GM12878 (cell line): Measurements from ENCODE around the gene GIPC3. TPM values are rescaled to one million over a fixed set of nuclear protein-coding genes. Genes with fewer than 3 reads are reported as not detected.
A peak's percentile ranks its signal among the peaks of the same experiment; 100 is the strongest.

ENCODE experiments used
- ASH2L ChIP-seq: fragments of 300-600, 200-600 bp; sonication (generic); IDR thresholded peaks from 2 replicates; pipeline ENCODE4 v1.6.1; 2017; ENCODE audit warnings: low read depth, mild to moderate bottlenecking, borderline replicate concordance
- BCLAF1 ChIP-seq: fragments of 450-650 bp; IDR thresholded peaks from 2 replicates; pipeline ENCODE4 v1.6.1; 2017; ENCODE audit warnings: antibody characterized with exemption, mild to moderate bottlenecking, moderate library complexity
- BHLHE40 ChIP-seq, 2 experiments: fragments of 450-650 bp in 1 of 2; IDR thresholded peaks; 2 replicates each; pipeline ENCODE4 v1.6.1; 2011 to 2017; ENCODE audit warnings: low read depth in 2 of 2, borderline replicate concordance in 1 of 2, improper control_type of control experiment in 1 of 2, low read length in 1 of 2, mild to moderate bottlenecking in 1 of 2
- CREM ChIP-seq: IDR thresholded peaks from 2 replicates; pipeline ENCODE4 v1.6.1; 2014; ENCODE audit warnings: antibody characterized with exemption, low read depth
- MYC ChIP-seq: IDR thresholded peaks from 2 replicates; pipeline ENCODE4 v1.6.1; 2011; ENCODE audit warnings: mild to moderate bottlenecking, low read length, moderate library complexity, inconsistent platforms; ENCODE audit not compliant: insufficient read depth, insufficient replicate concordance, insufficient read length, severe bottlenecking
- NFXL1 ChIP-seq: fragments of 450-650 bp; IDR thresholded peaks from 2 replicates; pipeline ENCODE4 v1.6.1; 2017; ENCODE audit warnings: antibody characterized with exemption, mild to moderate bottlenecking, borderline replicate concordance
- NKRF ChIP-seq: fragments of 450-650 bp; conservative IDR thresholded peaks from 2 replicates; pipeline ENCODE4 v1.6.1; 2017; ENCODE audit warnings: mild to moderate bottlenecking, moderate library complexity
- NR2F1 ChIP-seq: fragments of 450-650 bp; conservative IDR thresholded peaks from 2 replicates; pipeline ENCODE4 v1.6.1; 2017; ENCODE audit warnings: mild to moderate bottlenecking
- RUNX3 ChIP-seq: IDR thresholded peaks from 2 replicates; pipeline ENCODE4 v1.6.1; 2012; ENCODE audit warnings: low read length, inconsistent platforms
- TARDBP ChIP-seq: IDR thresholded peaks from 2 replicates; pipeline ENCODE4 v1.6.1; 2016; ENCODE audit warnings: borderline replicate concordance
- TBL1XR1 ChIP-seq: IDR thresholded peaks from 2 replicates; pipeline ENCODE4 v1.6.1; 2012; ENCODE audit warnings: low read depth, low read length, improper control_type of control experiment
- ZBED1 ChIP-seq: IDR thresholded peaks from 2 replicates; pipeline ENCODE4 v1.6.1; 2016; ENCODE audit warnings: borderline replicate concordance
- ZBTB33 ChIP-seq: fragments of 450-650 bp; IDR thresholded peaks from 2 replicates; pipeline ENCODE4 v1.6.1; 2017; ENCODE audit warnings: mild to moderate bottlenecking
- ZNF24 ChIP-seq: fragments of 450-650 bp; IDR thresholded peaks from 2 replicates; pipeline ENCODE4 v1.6.1; 2017; ENCODE audit warnings: antibody characterized with exemption, mild to moderate bottlenecking
- ZNF274 ChIP-seq: IDR thresholded peaks from one replicate; pipeline ENCODE4 v1.8.0; 2011; ENCODE audit not compliant: insufficient read length, insufficient read depth
- polyA plus RNA-seq, 11 experiments: library from polyadenylated mRNA; depleted of rRNA in 4 of 11; unstranded in 6 of 11; stranded (reverse) in 5 of 11; fragments of >200 nt; fragmentation: Nextera tagmentation in 4 of 11; fragmentation: Illumina TruSeq in 1 of 11; extraction: Ambion mirVana in 4 of 11; extraction: Trizol in 1 of 11; gene quantifications; 1 replicate in 1 of 11; 2 replicates in 10 of 11; pipeline versions ENCODE4 v1.2.1 to v1.2.3, GENCODE V29; 2011 to 2016; ENCODE audit warnings: inconsistent platforms in 2 of 11, missing spikeins in 2 of 11, low read depth in 1 of 11
- total RNA-seq, 4 experiments: library from RNA; depleted of rRNA in 3 of 4; stranded (reverse); fragments of >200 nt in 3 of 4; fragmentation: Illumina TruSeq in 1 of 4; extraction: Trizol in 1 of 4; gene quantifications; 2 replicates each; pipeline versions ENCODE4 v1.2.1 to v1.2.3, GENCODE V29; 2013 to 2021
- TF ChIP-seq, protein P1 (sequence below): IDR thresholded peaks from 2 replicates; pipeline ENCODE4 v1.6.1; 2012; ENCODE audit warnings: low read depth, low read length, improper control_type of control experiment
- TF ChIP-seq, protein P2 (sequence below): IDR thresholded peaks from 2 replicates; pipeline ENCODE4 v1.6.1; 2012; ENCODE audit warnings: improper control_type of control experiment, low read depth, low read length; ENCODE audit not compliant: insufficient replicate concordance

GIPC3 gene
- total and polyA plus RNA-seq, 10 of the 15 experiments (the other 5 are each of a cell fraction or from before 2014, with no cell fraction given) = not detected

- TF ChIP-seq NFXL1 (no peak), NR2F1 (no peak), ZBED1 (no peak), RUNX3 (no peak), ZNF24 (no peak), CREM (no peak), BCLAF1 (no peak), BHLHE40 (IDR thresholded peaks at IDR 0.05; ENCODE audit: borderline replicate concordance in 1 of 2, low read depth in 2 of 2, low read length in 1 of 2) (peak in 1 of 2 experiments; percentile 54; a peak in 3 of 4 replicates), TARDBP (no peak), MYC (no peak), ZBTB33 (no peak), NKRF (no peak), ASH2L (no peak), ZNF274 (no peak), TBL1XR1 (no peak)
- TF ChIP-seq, protein P1, sequence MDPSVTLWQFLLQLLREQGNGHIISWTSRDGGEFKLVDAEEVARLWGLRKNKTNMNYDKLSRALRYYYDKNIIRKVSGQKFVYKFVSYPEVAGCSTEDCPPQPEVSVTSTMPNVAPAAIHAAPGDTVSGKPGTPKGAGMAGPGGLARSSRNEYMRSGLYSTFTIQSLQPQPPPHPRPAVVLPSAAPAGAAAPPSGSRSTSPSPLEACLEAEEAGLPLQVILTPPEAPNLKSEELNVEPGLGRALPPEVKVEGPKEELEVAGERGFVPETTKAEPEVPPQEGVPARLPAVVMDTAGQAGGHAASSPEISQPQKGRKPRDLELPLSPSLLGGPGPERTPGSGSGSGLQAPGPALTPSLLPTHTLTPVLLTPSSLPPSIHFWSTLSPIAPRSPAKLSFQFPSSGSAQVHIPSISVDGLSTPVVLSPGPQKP = no peak
- TF ChIP-seq, protein P2, sequence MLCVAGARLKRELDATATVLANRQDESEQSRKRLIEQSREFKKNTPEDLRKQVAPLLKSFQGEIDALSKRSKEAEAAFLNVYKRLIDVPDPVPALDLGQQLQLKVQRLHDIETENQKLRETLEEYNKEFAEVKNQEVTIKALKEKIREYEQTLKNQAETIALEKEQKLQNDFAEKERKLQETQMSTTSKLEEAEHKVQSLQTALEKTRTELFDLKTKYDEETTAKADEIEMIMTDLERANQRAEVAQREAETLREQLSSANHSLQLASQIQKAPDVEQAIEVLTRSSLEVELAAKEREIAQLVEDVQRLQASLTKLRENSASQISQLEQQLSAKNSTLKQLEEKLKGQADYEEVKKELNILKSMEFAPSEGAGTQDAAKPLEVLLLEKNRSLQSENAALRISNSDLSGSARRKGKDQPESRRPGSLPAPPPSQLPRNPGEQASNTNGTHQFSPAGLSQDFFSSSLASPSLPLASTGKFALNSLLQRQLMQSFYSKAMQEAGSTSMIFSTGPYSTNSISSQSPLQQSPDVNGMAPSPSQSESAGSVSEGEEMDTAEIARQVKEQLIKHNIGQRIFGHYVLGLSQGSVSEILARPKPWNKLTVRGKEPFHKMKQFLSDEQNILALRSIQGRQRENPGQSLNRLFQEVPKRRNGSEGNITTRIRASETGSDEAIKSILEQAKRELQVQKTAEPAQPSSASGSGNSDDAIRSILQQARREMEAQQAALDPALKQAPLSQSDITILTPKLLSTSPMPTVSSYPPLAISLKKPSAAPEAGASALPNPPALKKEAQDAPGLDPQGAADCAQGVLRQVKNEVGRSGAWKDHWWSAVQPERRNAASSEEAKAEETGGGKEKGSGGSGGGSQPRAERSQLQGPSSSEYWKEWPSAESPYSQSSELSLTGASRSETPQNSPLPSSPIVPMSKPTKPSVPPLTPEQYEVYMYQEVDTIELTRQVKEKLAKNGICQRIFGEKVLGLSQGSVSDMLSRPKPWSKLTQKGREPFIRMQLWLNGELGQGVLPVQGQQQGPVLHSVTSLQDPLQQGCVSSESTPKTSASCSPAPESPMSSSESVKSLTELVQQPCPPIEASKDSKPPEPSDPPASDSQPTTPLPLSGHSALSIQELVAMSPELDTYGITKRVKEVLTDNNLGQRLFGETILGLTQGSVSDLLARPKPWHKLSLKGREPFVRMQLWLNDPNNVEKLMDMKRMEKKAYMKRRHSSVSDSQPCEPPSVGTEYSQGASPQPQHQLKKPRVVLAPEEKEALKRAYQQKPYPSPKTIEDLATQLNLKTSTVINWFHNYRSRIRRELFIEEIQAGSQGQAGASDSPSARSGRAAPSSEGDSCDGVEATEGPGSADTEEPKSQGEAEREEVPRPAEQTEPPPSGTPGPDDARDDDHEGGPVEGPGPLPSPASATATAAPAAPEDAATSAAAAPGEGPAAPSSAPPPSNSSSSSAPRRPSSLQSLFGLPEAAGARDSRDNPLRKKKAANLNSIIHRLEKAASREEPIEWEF = no peak
Measured at GRCh38 chr19:3618144-3618810, 33.0 kb downstream of the GIPC3 start (continued).
